HEK293 (cell line): ENCODE results near the gene ATP5F1D.

ENCODE experiments used
- ATF2 ChIP-seq: fragments of 450-650 bp; formaldehyde crosslinking; IDR thresholded peaks from 2 replicates; pipeline ENCODE4 v1.5.1; 2016; ENCODE audit warnings: missing biosample characterization, missing genetic modification characterization, low read depth
- BCL11B ChIP-seq: fragments of 450-650 bp; formaldehyde crosslinking; IDR thresholded peaks from 2 replicates; pipeline ENCODE4 v1.5.1; 2016; ENCODE audit warnings: low read depth, missing biosample characterization, missing genetic modification characterization
- GLI4 ChIP-seq: fragments of 450-650 bp; formaldehyde crosslinking; IDR thresholded peaks from 2 replicates; pipeline ENCODE4 v1.5.1; 2016; ENCODE audit warnings: missing biosample characterization, missing genetic modification characterization
- GLIS2 ChIP-seq: fragments of 450-650 bp; formaldehyde crosslinking; IDR thresholded peaks from 2 replicates; pipeline ENCODE4 v1.5.1; 2016; ENCODE audit warnings: missing biosample characterization, missing genetic modification characterization
- HIC1 ChIP-seq: fragments of 450-650 bp; formaldehyde crosslinking; IDR thresholded peaks from 2 replicates; pipeline ENCODE4 v1.5.1; 2016; ENCODE audit warnings: missing biosample characterization, missing genetic modification characterization
- INSM2 ChIP-seq: fragments of 450-650 bp; formaldehyde crosslinking; IDR thresholded peaks from 2 replicates; pipeline ENCODE4 v1.5.1; 2016; ENCODE audit warnings: missing biosample characterization, missing genetic modification characterization
- KLF16 ChIP-seq: fragments of 450-650 bp; formaldehyde crosslinking; IDR thresholded peaks from 2 replicates; pipeline ENCODE4 v1.5.1; 2017; ENCODE audit warnings: missing biosample characterization, missing genetic modification characterization
- KLF17 ChIP-seq: fragments of 450-650 bp; formaldehyde crosslinking; IDR thresholded peaks from 2 replicates; pipeline ENCODE4 v1.5.1; 2016; ENCODE audit warnings: missing biosample characterization, missing genetic modification characterization
- KLF7 ChIP-seq: fragments of 450-650 bp; formaldehyde crosslinking; IDR thresholded peaks from 2 replicates; pipeline ENCODE4 v1.5.1; 2016; ENCODE audit warnings: missing biosample characterization, missing genetic modification characterization, borderline replicate concordance
- PBX3 ChIP-seq: sonication (generic); formaldehyde crosslinking; IDR thresholded peaks from 2 replicates; pipeline ENCODE4 v1.8.1; 2022; ENCODE audit warnings: mild to moderate bottlenecking, moderate library complexity, missing genetic modification reagents
- SALL2 ChIP-seq: fragments of 450-650 bp; formaldehyde crosslinking; IDR thresholded peaks from 2 replicates; pipeline ENCODE4 v1.5.0; 2017; ENCODE audit warnings: missing biosample characterization, mild to moderate bottlenecking, missing genetic modification characterization, borderline replicate concordance
- TCF7L2 ChIP-seq: IDR thresholded peaks from 2 replicates; pipeline ENCODE4 v1.6.1; 2011; ENCODE audit warnings: low read depth, mild to moderate bottlenecking, inconsistent platforms, low read length, moderate library complexity, borderline replicate concordance
- ZBTB17 ChIP-seq: fragments of 450-650 bp; formaldehyde crosslinking; IDR thresholded peaks from 2 replicates; pipeline ENCODE4 v1.5.1; 2016; ENCODE audit warnings: missing biosample characterization, missing genetic modification characterization
- ZBTB8A ChIP-seq: fragments of 450-650 bp; formaldehyde crosslinking; IDR thresholded peaks from 2 replicates; pipeline ENCODE4 v1.5.1; 2016; ENCODE audit warnings: missing biosample characterization, missing genetic modification characterization
- ZNF10 ChIP-seq: fragments of 450-650 bp; formaldehyde crosslinking; IDR thresholded peaks from 2 replicates; pipeline ENCODE4 v1.5.1; 2017; ENCODE audit warnings: missing biosample characterization, missing genetic modification characterization
- ZNF138 ChIP-seq: fragments of 450-650 bp; formaldehyde crosslinking; IDR thresholded peaks from 2 replicates; pipeline ENCODE4 v1.5.1; 2016; ENCODE audit warnings: missing biosample characterization, missing genetic modification characterization, borderline replicate concordance
- ZNF148 ChIP-seq: fragments of 450-650 bp; formaldehyde crosslinking; IDR thresholded peaks from 2 replicates; pipeline ENCODE4 v1.5.0; 2017; ENCODE audit warnings: missing biosample characterization, missing genetic modification characterization, borderline replicate concordance
- ZNF19 ChIP-seq: fragments of 450-650 bp; formaldehyde crosslinking; IDR thresholded peaks from 2 replicates; pipeline ENCODE4; 2016; ENCODE audit warnings: missing biosample characterization, missing genetic modification characterization, low read depth
- ZNF292 ChIP-seq: fragments of 450-650 bp; formaldehyde crosslinking; IDR thresholded peaks from 2 replicates; pipeline ENCODE4 v1.5.1; 2016; ENCODE audit warnings: low read depth, missing biosample characterization, missing genetic modification characterization, borderline replicate concordance
- ZNF324 ChIP-seq: fragments of 450-650 bp; formaldehyde crosslinking; IDR thresholded peaks from 2 replicates; pipeline ENCODE4 v1.5.1; 2016; ENCODE audit warnings: missing biosample characterization, missing genetic modification characterization
- ZNF37A ChIP-seq: fragments of 450-650 bp; IDR thresholded peaks from 2 replicates; pipeline ENCODE4 v1.5.1; 2018; ENCODE audit warnings: missing biosample characterization, missing genetic modification characterization
- ZNF391 ChIP-seq: fragments of 450-650 bp; formaldehyde crosslinking; IDR thresholded peaks from 2 replicates; pipeline ENCODE4 v1.5.1; 2016; ENCODE audit warnings: low read depth, missing biosample characterization, missing genetic modification characterization, borderline replicate concordance
- ZNF513 ChIP-seq: fragments of 450-650 bp; IDR thresholded peaks from 2 replicates; pipeline ENCODE4 v1.5.1; 2018; ENCODE audit warnings: missing biosample characterization, missing genetic modification characterization
- ZNF664 ChIP-seq: fragments of 450-650 bp; formaldehyde crosslinking; IDR thresholded peaks from 2 replicates; pipeline ENCODE4 v1.5.1; 2016; ENCODE audit warnings: missing biosample characterization, missing genetic modification characterization
- ZNF701 ChIP-seq: fragments of 450-650 bp; formaldehyde crosslinking; IDR thresholded peaks from 2 replicates; pipeline ENCODE4 v1.5.1; 2016; ENCODE audit warnings: missing biosample characterization, missing genetic modification characterization
- ZNF843 ChIP-seq: fragments of 450-650 bp; formaldehyde crosslinking; IDR thresholded peaks from 2 replicates; pipeline ENCODE4 v1.5.1; 2016; ENCODE audit warnings: missing biosample characterization, missing genetic modification characterization

The ATP5F1D gene

GRCh38 chr19:1249298-1249989, 7.9 kb downstream of the ATP5F1D start (continued):
- TF ChIP-seq KLF7 (tag by site-specific recombination) (peak; percentile 77; the same call in 1 of the 2 replicates), ZNF19 (tag by site-specific recombination) (no peak), GLI4 (no peak), KLF16 (tag by site-specific recombination) (peak; percentile 16; the same call in 1 of the 2 replicates), ZNF148 (no peak), ZNF324 (tag by site-specific recombination) (no peak), BCL11B (tag by site-specific recombination) (0 out of 2 replicates have a peak, but pooled peaks have one; percentile 32), INSM2 (tag by site-specific recombination) (0 out of 2 replicates have a peak, but pooled peaks have one; percentile 13), ZNF37A (tag by site-specific recombination) (no peak), HIC1 (tag by site-specific recombination) (peak; percentile 47; the same call in 1 of the 2 replicates), ZNF10 (tag by site-specific recombination) (no peak), KLF17 (peak; percentile 19), TCF7L2 (0 out of 2 replicates have a peak, but pooled peaks have one; percentile 8), ZNF138 (tag by site-specific recombination) (no peak), ATF2 (no peak), GLIS2 (tag by site-specific recombination) (peak; percentile 15), ZBTB17 (no peak), ZNF513 (tag by site-specific recombination) (no peak), ZNF664 (tag by site-specific recombination) (no peak), SALL2 (no peak), ZNF843 (no peak), ZNF292 (no peak), ZNF701 (tag by site-specific recombination) (no peak), PBX3 (CRISPR knock-in tag) (no peak), ZNF391 (tag by site-specific recombination) (0 out of 2 replicates have a peak, but pooled peaks have one; percentile 63), ZBTB8A (tag by site-specific recombination) (peak; percentile 82)
